Measurements from ENCODE around the gene PBX3.
"Not testable (repeated sequence)": the region's sequence is repeated elsewhere in the genome, so short reads cannot be mapped to it uniquely, and the experiment has no call there.

The PBX3 gene

GRCh38 chr9:125779220-125779565 lies 32.0 kb downstream of the PBX3 start:
- not testable (repeated sequence) for ATAC-seq

- ATAC-seq, result no peak
These were observed 35.5 kb downstream of the PBX3 start for GRCh38 chr9:125782718-125783117.

- no peak for ATAC-seq
These were observed 37.3 kb downstream of the PBX3 start for GRCh38 chr9:125784286-125785049.

- ATAC-seq, result peak; percentile 28 to 49
These were observed 38.1 kb downstream of the PBX3 start for GRCh38 chr9:125785248-125785751.

DNA sequence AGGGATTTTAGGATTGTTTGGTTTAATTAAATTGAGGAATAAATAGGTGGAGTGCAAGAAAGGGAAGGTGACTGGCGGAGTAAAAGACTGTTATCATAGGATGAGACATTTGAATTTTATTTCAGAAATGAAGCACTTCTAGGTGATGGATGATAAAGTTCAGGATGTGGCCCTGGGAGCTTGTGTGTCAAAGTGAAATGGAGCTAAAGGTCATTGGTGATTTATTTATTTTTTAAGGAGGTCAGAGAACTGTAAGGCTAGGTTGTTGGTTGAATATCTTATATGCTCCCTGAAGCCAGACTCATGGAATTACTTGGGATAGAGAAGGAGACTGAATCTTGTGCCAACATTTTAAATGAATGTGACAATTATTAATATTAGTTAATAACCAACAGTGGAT lies 40.5 kb downstream of the PBX3 start:
- ATAC-seq, result no peak

- ATAC-seq, result no peak
These were observed 42.0 kb downstream of the PBX3 start for GRCh38 chr9:125789196-125789595.

DNA sequence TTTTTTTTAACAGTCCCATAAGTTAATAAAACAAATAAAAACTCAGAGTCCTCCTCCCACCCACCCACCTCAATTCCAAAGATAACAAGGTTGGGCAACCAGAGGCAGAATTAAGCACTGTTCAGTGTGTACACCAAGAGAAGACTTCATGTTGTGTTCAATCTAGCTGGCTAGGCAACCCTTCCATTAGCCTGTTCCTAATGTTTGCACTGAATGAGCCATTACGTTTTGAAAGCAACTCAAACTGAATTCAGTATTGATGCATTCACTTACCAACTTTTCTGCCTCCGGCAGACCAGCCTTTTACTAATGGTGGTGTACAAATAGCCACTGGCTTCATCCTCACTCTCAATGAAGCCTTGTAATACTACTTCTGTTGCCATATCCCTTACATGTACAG lies 47.5 kb downstream of the PBX3 start:
- ATAC-seq, result no peak

DNA sequence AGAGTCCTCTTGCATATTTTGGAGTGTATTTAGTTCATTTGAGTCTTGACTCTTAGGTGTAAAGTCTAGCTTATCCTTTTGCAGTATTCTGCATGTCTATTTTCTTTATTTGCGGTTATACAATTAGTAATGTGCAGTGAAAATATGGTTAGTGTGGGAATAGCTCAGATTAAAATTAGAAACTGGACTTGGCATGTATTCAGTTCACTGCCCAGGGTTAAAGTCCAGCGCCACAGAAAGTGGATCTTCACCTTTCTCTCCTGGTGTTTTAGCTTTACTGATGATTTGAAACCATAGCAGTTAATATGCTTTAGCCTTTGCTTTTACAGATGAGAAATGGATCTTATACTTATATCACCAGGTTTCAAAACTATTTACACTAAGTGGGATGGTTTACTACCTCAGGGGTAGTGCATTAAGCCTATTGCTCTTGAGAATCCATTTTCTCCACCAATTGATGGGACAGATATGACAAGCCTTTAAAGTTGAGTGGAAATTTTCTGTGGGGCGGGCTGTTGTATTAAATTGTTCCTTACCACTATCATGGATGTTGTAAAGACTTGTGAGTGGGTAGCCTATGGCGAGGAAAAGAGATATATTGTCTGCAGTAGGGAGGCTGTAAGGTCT lies 48.9 kb downstream of the PBX3 start:
- ATAC-seq, result no peak

DNA sequence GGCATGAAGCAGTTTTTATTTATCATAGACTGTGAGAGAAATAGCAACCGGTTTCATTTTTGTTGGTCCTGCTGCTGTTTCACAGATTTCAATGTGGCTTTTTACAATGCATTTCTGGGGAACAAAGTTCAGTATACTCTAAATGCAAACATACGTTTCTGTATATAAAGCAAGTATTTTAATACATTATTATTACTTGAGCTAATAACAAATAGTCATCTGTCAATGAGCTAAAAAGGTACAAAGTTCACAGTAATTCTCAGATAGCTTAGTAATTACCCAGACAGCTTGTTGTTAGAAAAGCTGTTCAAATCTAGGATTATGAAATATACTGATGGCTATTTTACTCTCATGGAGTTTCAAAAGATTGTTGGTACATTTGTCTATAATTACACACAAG lies 50.8 kb downstream of the PBX3 start:
- no peak for ATAC-seq

DNA sequence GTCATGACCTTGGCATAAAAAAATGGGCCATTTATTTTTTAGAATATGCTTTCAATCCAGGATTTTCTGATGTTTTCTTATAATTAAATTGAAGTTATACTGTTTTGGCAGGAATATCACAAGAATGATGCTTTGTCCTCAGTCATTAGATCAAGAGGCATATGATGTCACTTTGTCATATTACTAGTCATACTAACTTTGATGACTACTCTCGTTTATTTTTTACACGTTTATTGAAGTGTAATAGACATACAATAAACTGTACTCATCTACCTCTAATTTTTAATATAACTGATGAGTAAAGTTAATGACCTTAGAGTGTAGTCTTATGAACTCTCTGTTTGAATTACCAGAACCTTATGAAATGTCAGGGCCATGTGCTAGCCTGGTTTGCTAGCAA lies 56.4 kb downstream of the PBX3 start:
- ATAC-seq, result no peak

- no peak for ATAC-seq
These were observed 57.9 kb downstream of the PBX3 start for GRCh38 chr9:125805057-125805456.

GRCh38 chr9:125805586-125805985 lies 58.4 kb downstream of the PBX3 start:
- ATAC-seq, result no peak

GRCh38 chr9:125807079-125807478 lies 59.9 kb downstream of the PBX3 start:
- ATAC-seq, result no peak

DNA sequence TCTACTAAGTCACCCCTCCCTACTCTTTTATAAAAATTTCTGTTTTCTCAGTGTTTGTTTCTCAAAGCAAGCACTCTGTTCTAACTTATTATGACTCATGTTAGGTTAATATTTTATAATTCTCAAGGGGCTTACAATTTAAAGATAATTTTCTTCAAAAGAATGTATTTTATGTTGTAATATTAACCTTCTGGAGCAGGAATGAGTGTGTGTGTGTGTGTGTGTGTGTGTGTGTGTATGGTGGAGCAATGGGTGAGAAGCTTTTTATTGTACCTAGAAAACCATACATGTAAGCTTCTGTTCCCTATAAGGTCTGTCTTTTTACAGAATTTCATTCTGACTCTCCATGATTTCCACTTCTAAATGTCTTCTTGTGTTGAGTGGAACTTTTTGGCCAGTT lies 63.0 kb downstream of the PBX3 start:
- no peak for ATAC-seq

GRCh38 chr9:125811002-125811401 lies 63.8 kb downstream of the PBX3 start:
- ATAC-seq, result no peak

GRCh38 chr9:125812403-125812802 lies 65.2 kb downstream of the PBX3 start:
- no peak for ATAC-seq

DNA sequence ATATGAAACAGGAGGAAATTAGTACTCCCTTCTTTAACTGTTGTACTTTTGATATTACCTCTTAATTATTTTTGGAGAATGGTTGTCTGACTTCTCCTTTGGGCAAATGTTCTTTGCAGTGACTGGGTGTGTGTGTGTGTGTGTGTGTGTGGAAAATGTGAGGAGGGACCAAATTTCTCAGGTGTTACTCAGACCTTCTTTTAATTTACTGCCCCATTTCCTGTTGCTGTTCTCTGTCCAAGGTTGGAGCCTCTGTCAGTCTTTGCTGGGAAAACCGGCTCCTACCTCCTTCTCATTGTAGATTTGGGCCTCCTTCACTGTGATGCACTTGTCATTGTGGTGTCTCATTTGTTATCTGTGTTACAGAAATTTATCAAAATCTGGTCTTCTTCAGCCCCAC lies 68.4 kb downstream of the PBX3 start:
- no peak for ATAC-seq

DNA sequence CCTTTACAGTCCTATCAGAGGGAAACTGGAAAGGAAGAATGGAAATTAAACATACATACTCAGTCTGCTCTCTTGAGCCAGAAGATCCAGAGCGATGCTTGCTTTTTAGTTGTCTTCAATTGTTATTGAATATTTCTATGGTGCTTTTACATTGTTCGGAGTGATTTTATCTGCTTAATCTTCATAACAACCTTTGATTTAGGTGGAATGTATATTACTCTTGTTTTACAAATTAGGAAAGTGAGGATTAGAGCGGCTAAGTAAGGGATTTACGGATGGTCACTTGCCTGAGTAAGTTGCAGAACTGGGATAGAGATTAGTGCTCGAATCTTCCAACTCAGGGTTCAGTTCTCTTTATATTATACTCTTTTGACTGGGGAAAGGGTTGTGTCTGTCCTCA lies 69.1 kb downstream of the PBX3 start:
- ATAC-seq, result no peak

DNA sequence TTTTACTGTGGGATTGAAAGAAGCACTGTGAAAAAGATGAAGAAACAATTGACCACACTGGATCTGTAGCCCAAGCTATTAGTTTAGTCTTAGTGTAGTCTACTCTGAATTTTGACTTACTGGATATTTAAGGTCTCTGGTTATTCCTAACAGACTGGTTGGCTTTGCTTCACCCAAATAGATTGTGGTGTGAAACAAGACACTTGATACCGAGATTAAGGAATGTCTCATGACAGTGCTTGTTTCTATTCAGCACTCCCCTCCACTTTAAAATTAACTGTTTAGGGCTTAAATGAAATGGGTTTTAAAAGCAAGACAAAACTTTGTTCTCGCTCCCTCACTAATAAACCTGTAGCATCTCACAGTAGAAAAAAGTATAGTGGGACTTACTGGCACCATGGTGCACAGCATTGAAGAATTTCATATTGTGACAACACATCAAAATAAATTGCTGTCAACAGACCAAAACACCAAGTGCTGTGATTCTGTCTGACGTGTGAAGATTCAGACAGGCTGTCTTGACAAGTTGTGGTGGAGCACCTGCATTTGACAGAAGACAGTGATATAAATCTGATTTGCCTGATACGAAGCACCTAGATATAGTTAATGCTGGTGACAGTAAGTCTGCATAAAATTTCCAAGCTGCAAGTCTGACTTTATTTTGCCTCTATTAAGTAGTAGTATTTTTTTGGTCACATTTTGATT lies 73.1 kb downstream of the PBX3 start:
- ATAC-seq, result no peak

- no peak for ATAC-seq
These were observed 73.9 kb downstream of the PBX3 start for GRCh38 chr9:125821078-125821477.

DNA sequence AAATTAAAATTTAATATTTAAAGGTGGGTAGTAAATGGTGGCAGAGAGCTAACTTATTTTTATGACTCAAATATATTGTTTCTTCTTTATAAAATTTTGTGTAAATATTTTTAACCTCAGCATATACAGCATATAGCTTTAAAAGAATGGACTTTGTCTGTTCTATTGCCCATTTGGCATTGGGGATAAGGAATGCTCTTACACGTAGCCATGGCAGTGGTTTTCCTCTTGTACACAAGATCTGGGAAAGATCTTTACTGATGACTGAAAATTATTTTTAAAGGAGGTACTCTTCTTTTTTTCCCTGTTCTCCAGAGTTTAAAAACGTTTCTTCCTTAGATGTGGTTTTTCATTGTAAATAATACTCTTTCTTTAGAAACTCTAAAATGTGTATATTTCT lies 75.0 kb downstream of the PBX3 start:
- ATAC-seq, result no peak

- no peak for ATAC-seq
These were observed 75.7 kb downstream of the PBX3 start for GRCh38 chr9:125822902-125823301.

- ATAC-seq, result peak; percentile 98 to 99
These were observed 76.8 kb downstream of the PBX3 start for GRCh38 chr9:125823874-125824406.

- no peak for ATAC-seq
These were observed 78.6 kb downstream of the PBX3 start for GRCh38 chr9:125825762-125826161.

Data from activated CD4-positive, CD25-positive, alpha-beta regulatory T cell treated with anti-CD3 and anti-CD28 coated beads, Interleukin-2, amount 50 U/mL, for 24 hours (primary cell).